Measurements from ENCODE around the gene PHLPP1.

Gene PHLPP1

DNA sequence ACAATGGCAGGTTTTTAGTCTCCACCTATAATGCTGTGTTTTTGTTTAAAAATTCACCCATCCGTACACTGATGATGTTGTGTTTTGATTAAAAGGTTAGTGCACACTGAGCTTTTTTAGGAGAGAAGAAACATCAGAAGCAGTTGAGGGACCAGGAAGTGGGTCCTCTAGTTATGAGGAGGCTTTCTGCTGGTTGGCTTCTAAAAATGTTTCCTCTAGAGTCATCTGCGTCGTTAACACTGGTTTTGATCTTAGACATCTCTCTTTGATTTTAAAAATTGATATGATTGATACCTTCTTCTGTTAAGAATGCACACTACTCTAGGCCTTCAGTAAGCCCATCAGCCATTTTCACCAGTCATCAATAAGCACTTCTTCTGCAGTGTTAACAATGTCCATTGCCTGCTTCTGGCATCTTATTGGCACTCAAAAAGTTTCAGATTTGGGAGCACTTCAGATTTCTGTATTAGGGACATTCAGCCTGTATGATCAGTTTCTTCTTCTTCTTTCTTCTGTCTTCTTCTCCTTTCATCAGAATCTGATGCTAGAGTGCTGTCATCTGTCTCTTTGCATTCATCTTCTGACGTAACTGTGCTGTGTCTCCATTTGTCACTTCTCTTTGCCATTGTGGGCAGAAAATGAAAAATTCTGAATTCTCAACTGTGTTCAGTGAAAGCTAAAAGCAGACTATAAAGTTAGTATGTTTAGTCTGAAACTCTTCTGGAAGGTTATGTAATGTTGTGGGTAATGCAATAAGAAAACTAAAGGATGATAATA, 56.3 kb downstream of the PHLPP1 start:
- Histone ChIP-seq H3K4me2 (ENCODE audit: low read depth, low read length) (no peak overlapping the region), H3K9me2 (replicated peaks; ENCODE audit: insufficient read depth, low read length) (no peaks in the 10 kb centered on the region), H4K20me1 (ENCODE audit: insufficient read depth, low read length) (no peaks in the 10 kb centered on the region), H3K27me3 (replicated peaks; ENCODE audit: insufficient read depth, low read length) (no peaks in the 10 kb centered on the region), H3K79me2 (ENCODE audit: low read length) (no peaks in the 10 kb centered on the region), H3K9ac (ENCODE audit: low read length) (no peak overlapping the region), H3K4me1 (ENCODE audit: low read length) (no peaks in the 10 kb centered on the region), H3K27ac (ENCODE audit: low read length) (no peak overlapping the region), H3K4me3 (ENCODE audit: low read length) (no peak overlapping the region), H3F3A (ENCODE audit: insufficient read depth, low read length) (no peaks in the 10 kb centered on the region), H3K9me3 (replicated peaks; ENCODE audit: insufficient read depth, low read length) (no peaks in the 10 kb centered on the region), H3K36me3 (replicated peaks; ENCODE audit: insufficient read depth, low read length) (no peaks in the 10 kb centered on the region), H2AFZ (ENCODE audit: low read length) (no peak overlapping the region)
- no peak for TF ChIP-seq EZH2phosphoT487 (IDR thresholded peaks at IDR 0.05; ENCODE audit: low read length)
- TF ChIP-seq CTCF (IDR thresholded peaks at IDR 0.05; ENCODE audit: low read length) = no peak
- no peak for TF ChIP-seq EZH2 (optimal IDR thresholded peaks at IDR 0.05; ENCODE audit: low read depth, low read length)
- DNase-seq = no peak

DNA sequence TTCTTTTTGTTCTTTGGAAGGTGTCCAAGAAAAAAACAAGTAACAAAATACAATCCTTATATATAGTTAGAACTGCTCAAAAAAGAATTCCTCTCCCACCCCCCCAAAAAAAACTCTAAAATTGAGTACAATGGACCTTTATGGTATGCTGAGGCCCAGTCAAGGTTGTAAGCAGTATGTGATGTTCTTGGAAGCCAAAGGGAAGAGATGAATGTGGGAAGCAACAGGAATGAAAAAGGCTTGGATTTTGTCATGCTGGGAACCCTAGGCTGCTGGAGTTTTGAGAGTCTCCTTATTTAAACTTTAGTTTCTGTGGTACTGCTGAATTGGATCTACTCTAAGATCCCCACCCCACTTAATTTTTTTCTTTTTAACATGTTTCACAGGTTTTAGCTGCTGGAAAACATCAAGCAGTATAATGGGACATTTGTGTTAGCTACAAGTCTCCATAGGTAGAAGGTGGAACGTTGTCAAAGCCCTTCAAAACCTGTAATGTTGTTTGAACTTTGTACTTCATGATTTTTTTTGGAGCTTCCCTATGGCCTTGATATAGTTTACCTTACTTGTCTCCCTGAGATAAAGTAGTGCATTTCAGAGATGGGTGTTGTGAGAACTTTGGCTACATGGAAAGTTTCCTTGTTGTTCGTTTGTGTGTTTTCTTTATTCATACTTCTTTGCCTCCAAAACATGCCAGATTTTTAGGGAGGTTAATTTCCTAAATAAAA, 57.7 kb downstream of the PHLPP1 start:
- H3K4me1 ChIP-seq (ENCODE audit: low read length) = no peaks in the 10 kb centered on the region
- H3K27me3 ChIP-seq (replicated peaks; ENCODE audit: insufficient read depth, low read length) = no peaks in the 10 kb centered on the region
- H3K4me2 ChIP-seq (ENCODE audit: low read depth, low read length) = no peak overlapping the region
- DNase-seq = no peak
- H3K36me3 ChIP-seq (replicated peaks; ENCODE audit: insufficient read depth, low read length) = no peaks in the 10 kb centered on the region
- no peak overlapping the region for H2AFZ ChIP-seq (ENCODE audit: low read length)
- no peak overlapping the region for H3K27ac ChIP-seq (ENCODE audit: low read length)
- H3K4me3 ChIP-seq (ENCODE audit: low read length) = no peak overlapping the region
- no peaks in the 10 kb centered on the region for H4K20me1 ChIP-seq (ENCODE audit: insufficient read depth, low read length)
- TF ChIP-seq EZH2 (optimal IDR thresholded peaks at IDR 0.05; ENCODE audit: low read depth, low read length) = no peak
- no peak for TF ChIP-seq EZH2phosphoT487 (IDR thresholded peaks at IDR 0.05; ENCODE audit: low read length)
- no peak for TF ChIP-seq CTCF (IDR thresholded peaks at IDR 0.05; ENCODE audit: low read length)
- H3F3A ChIP-seq (ENCODE audit: insufficient read depth, low read length) = no peaks in the 10 kb centered on the region
- H3K9ac ChIP-seq (ENCODE audit: low read length) = no peak overlapping the region
- no peaks in the 10 kb centered on the region for H3K9me3 ChIP-seq (replicated peaks; ENCODE audit: insufficient read depth, low read length)
- H3K9me2 ChIP-seq (replicated peaks; ENCODE audit: insufficient read depth, low read length) = no peaks in the 10 kb centered on the region
- H3K79me2 ChIP-seq (ENCODE audit: low read length) = no peaks in the 10 kb centered on the region

GRCh38 chr18:62773691-62774090, 58.4 kb downstream of the PHLPP1 start:
- Histone ChIP-seq H3K4me2 (ENCODE audit: low read depth, low read length) (no peak overlapping the region), H3K4me1 (ENCODE audit: low read length) (no peaks in the 10 kb centered on the region), H3K9me3 (replicated peaks; ENCODE audit: insufficient read depth, low read length) (no peaks in the 10 kb centered on the region), H3F3A (ENCODE audit: insufficient read depth, low read length) (no peaks in the 10 kb centered on the region), H3K9ac (ENCODE audit: low read length) (no peak overlapping the region), H4K20me1 (ENCODE audit: insufficient read depth, low read length) (no peaks in the 10 kb centered on the region), H3K27ac (ENCODE audit: low read length) (no peak overlapping the region), H3K79me2 (ENCODE audit: low read length) (no peaks in the 10 kb centered on the region), H2AFZ (ENCODE audit: low read length) (no peak overlapping the region), H3K4me3 (ENCODE audit: low read length) (no peak overlapping the region), H3K27me3 (replicated peaks; ENCODE audit: insufficient read depth, low read length) (no peaks in the 10 kb centered on the region), H3K36me3 (replicated peaks; ENCODE audit: insufficient read depth, low read length) (no peaks in the 10 kb centered on the region), H3K9me2 (replicated peaks; ENCODE audit: insufficient read depth, low read length) (no peaks in the 10 kb centered on the region)
- TF ChIP-seq EZH2 (optimal IDR thresholded peaks at IDR 0.05; ENCODE audit: low read depth, low read length) (no peak), CTCF (IDR thresholded peaks at IDR 0.05; ENCODE audit: low read length) (no peak), EZH2phosphoT487 (IDR thresholded peaks at IDR 0.05; ENCODE audit: low read length) (no peak)
- no peak for DNase-seq
